OCI-LY3 (cell line): ENCODE data around the gene ATP8A2.

Experiments
- H2AFZ ChIP-seq: fragments of 200-600, 300-600 bp; shearing (Covaris generic); 2 replicates; pipeline ENCODE4 v1.6.0; 2014; ENCODE audit warnings: antibody characterized with exemption, low read depth, low read length
- H3K27ac ChIP-seq: fragments of 200-600, 300-600 bp; sonication (generic); 2 replicates; pipeline ENCODE4 v1.5.1; 2014; ENCODE audit warnings: mild to moderate bottlenecking, low read length, moderate library complexity, mixed read lengths
- H3K27me3 ChIP-seq: fragments of 200-600, 300-600 bp; sonication (generic); 2 replicates; pipeline ENCODE4 v1.6.1; 2014; ENCODE audit warnings: low read depth, low read length, mixed read lengths
- H3K36me3 ChIP-seq: fragments of 200-600, 300-600 bp; sonication (generic); replicated peaks from 2 replicates; pipeline ENCODE3; 2014; ENCODE audit warnings: low read depth, low read length, mixed read lengths
- H3K4me1 ChIP-seq: fragments of 300-600, 200-600 bp; sonication (generic); 2 replicates; pipeline ENCODE4 v1.6.1; 2014; ENCODE audit warnings: low read length, mixed read lengths
- H3K4me2 ChIP-seq: fragments of 200-600, 300-600 bp; sonication (generic); 2 replicates; pipeline ENCODE4 v1.6.1; 2014; ENCODE audit warnings: low read length, mixed read lengths
- H3K4me3 ChIP-seq: fragments of 300-600, 200-600 bp; sonication (generic); 2 replicates; pipeline ENCODE4 v1.5.1; 2014; ENCODE audit warnings: antibody characterized with exemption, mild to moderate bottlenecking, low read length, moderate library complexity
- H3K79me2 ChIP-seq: fragments of 300-600, 200-600 bp; shearing (Covaris generic); 2 replicates; pipeline ENCODE4 v1.6.1; 2014; ENCODE audit warnings: mild to moderate bottlenecking, low read length, mixed read lengths
- H3K9ac ChIP-seq: fragments of 300-600, 200-600 bp; shearing (Covaris generic); 2 replicates; pipeline ENCODE4 v1.6.0; 2014; ENCODE audit warnings: mild to moderate bottlenecking, low read length, moderate library complexity
- H3K9me3 ChIP-seq: fragments of 200-600, 300-600 bp; shearing (Covaris generic); 2 replicates; pipeline ENCODE4 v1.6.1; 2014; ENCODE audit warnings: low read length, mixed read lengths; ENCODE audit not compliant: insufficient read depth
- H4K20me1 ChIP-seq: fragments of 200-600, 300-600 bp; sonication (generic); 2 replicates; pipeline ENCODE4 v1.6.1; 2016; ENCODE audit warnings: low read length, mixed read lengths; ENCODE audit not compliant: insufficient read depth
- EZH2phosphoT487 ChIP-seq: fragments of 200-600 bp; shearing (Covaris generic); IDR thresholded peaks from 2 replicates; pipeline ENCODE4 v1.6.1; 2018; ENCODE audit warnings: antibody characterized with exemption, mixed run types, low read depth
- TF ChIP-seq, protein P1 (sequence below): fragments of 200-600, 300-600 bp; sonication (generic); IDR thresholded peaks from 2 replicates; pipeline ENCODE4 v1.5.1; 2014; ENCODE audit warnings: antibody characterized with exemption, low read length, low read depth

ATP8A2 gene

GRCh38 chr13:25335856-25336255 is 35.9 kb upstream of the ATP8A2 start:
- peaks cover 57% of the 10 kb centered on the region for H3K36me3 ChIP-seq
- no peak overlapping the region for H3K27ac ChIP-seq
- peaks cover 25% of the 10 kb centered on the region; the same call in 1 of the 2 replicates for H3K79me2 ChIP-seq
- no peaks in the 10 kb centered on the region for H3K9me3 ChIP-seq
- no peaks in the 10 kb centered on the region for H4K20me1 ChIP-seq
- no peak overlapping the region for H3K4me3 ChIP-seq
- H2AFZ ChIP-seq, result no peak overlapping the region
- no peak overlapping the region for H3K4me2 ChIP-seq
- H3K4me1 ChIP-seq, result no peaks in the 10 kb centered on the region
- TF ChIP-seq, protein P1, sequence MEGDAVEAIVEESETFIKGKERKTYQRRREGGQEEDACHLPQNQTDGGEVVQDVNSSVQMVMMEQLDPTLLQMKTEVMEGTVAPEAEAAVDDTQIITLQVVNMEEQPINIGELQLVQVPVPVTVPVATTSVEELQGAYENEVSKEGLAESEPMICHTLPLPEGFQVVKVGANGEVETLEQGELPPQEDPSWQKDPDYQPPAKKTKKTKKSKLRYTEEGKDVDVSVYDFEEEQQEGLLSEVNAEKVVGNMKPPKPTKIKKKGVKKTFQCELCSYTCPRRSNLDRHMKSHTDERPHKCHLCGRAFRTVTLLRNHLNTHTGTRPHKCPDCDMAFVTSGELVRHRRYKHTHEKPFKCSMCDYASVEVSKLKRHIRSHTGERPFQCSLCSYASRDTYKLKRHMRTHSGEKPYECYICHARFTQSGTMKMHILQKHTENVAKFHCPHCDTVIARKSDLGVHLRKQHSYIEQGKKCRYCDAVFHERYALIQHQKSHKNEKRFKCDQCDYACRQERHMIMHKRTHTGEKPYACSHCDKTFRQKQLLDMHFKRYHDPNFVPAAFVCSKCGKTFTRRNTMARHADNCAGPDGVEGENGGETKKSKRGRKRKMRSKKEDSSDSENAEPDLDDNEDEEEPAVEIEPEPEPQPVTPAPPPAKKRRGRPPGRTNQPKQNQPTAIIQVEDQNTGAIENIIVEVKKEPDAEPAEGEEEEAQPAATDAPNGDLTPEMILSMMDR, result no peak
- no peak overlapping the region for H3K9ac ChIP-seq
- H3K27me3 ChIP-seq, result no peaks in the 10 kb centered on the region

DNA sequence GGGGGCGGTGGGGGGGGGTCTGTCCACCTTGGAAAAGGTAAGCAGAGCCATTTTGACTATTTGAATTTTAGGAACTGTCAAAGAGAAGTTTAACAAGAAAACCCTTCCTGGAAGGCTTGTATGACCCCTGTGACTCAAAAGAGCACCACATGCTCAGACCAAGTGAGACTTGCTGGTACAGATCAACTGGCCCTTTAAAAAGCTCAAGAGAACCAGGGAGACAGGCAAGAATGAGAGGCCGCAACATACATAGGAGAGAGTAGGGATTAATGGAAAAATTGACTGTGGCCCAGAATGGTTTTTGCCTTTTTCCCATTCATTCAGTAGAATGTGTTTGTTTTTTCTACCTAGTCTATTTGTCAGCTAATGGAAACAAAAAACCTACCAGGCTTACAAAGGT is 26.2 kb upstream of the ATP8A2 start:
- TF ChIP-seq, protein P1, result no peak
- no peak for TF ChIP-seq EZH2phosphoT487
- H3K36me3 ChIP-seq, result peaks cover 7% of the 10 kb centered on the region
- no peak overlapping the region for H3K4me3 ChIP-seq
- no peak overlapping the region for H3K9ac ChIP-seq
- no peak overlapping the region for H3K27ac ChIP-seq
- no peak overlapping the region for H3K4me2 ChIP-seq
- H3K9me3 ChIP-seq, result no peaks in the 10 kb centered on the region
- no peak overlapping the region for H2AFZ ChIP-seq
- H3K27me3 ChIP-seq, result no peaks in the 10 kb centered on the region
- H4K20me1 ChIP-seq, result no peaks in the 10 kb centered on the region
- H3K79me2 ChIP-seq, result no peaks in the 10 kb centered on the region
- H3K4me1 ChIP-seq, result peaks cover 7% of the 10 kb centered on the region

DNA sequence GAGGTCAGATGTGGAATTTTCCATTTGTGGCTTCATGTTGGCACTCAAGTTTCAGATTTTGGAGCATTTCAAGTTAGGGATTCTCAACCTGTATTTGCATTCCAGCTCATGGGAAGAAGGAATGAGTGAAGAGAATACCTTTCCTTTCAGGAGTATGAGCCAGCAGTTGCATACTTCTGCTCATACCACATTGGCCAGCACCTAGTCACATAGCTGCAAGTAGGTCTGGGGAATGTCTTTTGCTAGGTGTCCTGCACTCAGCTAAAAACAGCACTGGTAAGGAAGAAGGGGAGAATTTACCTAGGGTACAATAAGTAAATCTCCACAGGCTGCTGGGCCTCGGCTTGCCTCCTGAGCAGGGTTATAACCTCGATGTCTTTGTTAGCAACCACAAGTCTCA is 24.6 kb upstream of the ATP8A2 start:
- H3K4me1 ChIP-seq, result peaks cover 15% of the 10 kb centered on the region
- H2AFZ ChIP-seq, result no peak overlapping the region
- no peak overlapping the region for H3K4me3 ChIP-seq
- no peaks in the 10 kb centered on the region for H3K27me3 ChIP-seq
- TF ChIP-seq, protein P1, result no peak
- no peak for TF ChIP-seq EZH2phosphoT487
- no peak overlapping the region for H3K27ac ChIP-seq
- no peaks in the 10 kb centered on the region for H3K79me2 ChIP-seq
- H3K4me2 ChIP-seq, result no peak overlapping the region
- H3K9me3 ChIP-seq, result no peaks in the 10 kb centered on the region
- no peaks in the 10 kb centered on the region for H4K20me1 ChIP-seq
- peaks cover 2% of the 10 kb centered on the region for H3K36me3 ChIP-seq
- H3K9ac ChIP-seq, result no peak overlapping the region

- Histone ChIP-seq H3K9ac (no peak overlapping the region), H3K79me2 (no peaks in the 10 kb centered on the region), H3K36me3 (no peaks in the 10 kb centered on the region), H3K9me3 (no peaks in the 10 kb centered on the region), H3K27ac (no peak overlapping the region), H3K4me2 (no peak overlapping the region), H3K4me1 (peaks cover 15% of the 10 kb centered on the region), H3K27me3 (0 out of 2 replicates have a peak, but pooled peaks cover 3% of the 10 kb centered on the region), H4K20me1 (no peaks in the 10 kb centered on the region), H2AFZ (no peak overlapping the region), H3K4me3 (no peak overlapping the region)
- no peak for TF ChIP-seq EZH2phosphoT487
- TF ChIP-seq, protein P1, result no peak
These were observed 20.4 kb upstream of the ATP8A2 start for GRCh38 chr13:25351404-25351803.
